Neural progenitor cell (in vitro differentiated cells): ENCODE results near the gene CDK4. TPM values are rescaled to one million over a fixed set of nuclear protein-coding genes. Genes with fewer than 3 reads are reported as not detected.
A peak's percentile ranks its signal among the peaks of the same experiment; 100 is the strongest.

ENCODE experiments used
- DNase-seq: peaks from one replicate; pipeline ENCODE4 v3.0.0-alpha.2; 2016; ENCODE audit warnings: low spot score
- H2AFZ ChIP-seq: fragments of 200-600 bp; sonication (generic); replicated peaks from 2 replicates; pipeline ENCODE4 v1.6.1; 2016; ENCODE audit warnings: antibody characterized with exemption
- H3F3A ChIP-seq: fragments of 200-600 bp; sonication (generic); 2 replicates; pipeline ENCODE4 v1.6.1; 2016; ENCODE audit warnings: antibody characterized with exemption, low read depth
- H3K27ac ChIP-seq: fragments of 200-600 bp; sonication (generic); 2 replicates; pipeline ENCODE4 v1.5.1; 2016; ENCODE audit warnings: mild to moderate bottlenecking
- H3K27me3 ChIP-seq: fragments of 200-600 bp; sonication (generic); 2 replicates; pipeline ENCODE4 v1.6.1; 2016; ENCODE audit warnings: mild to moderate bottlenecking, moderate library complexity
- H3K36me3 ChIP-seq: fragments of 200-600 bp; sonication (generic); 2 replicates; pipeline ENCODE4 v1.5.1; 2016
- H3K4me1 ChIP-seq: fragments of 200-600 bp; sonication (generic); 2 replicates; pipeline ENCODE4 v1.6.1; 2016; ENCODE audit warnings: mixed run types
- H3K4me2 ChIP-seq: fragments of 200-600 bp; sonication (generic); 2 replicates; pipeline ENCODE4 v1.6.1; 2016
- H3K4me3 ChIP-seq: fragments of 200-600 bp; sonication (generic); 2 replicates; pipeline ENCODE4 v1.5.1; 2016
- H3K79me2 ChIP-seq: fragments of 200-600 bp; sonication (generic); 2 replicates; pipeline ENCODE4 v1.6.1; 2016; ENCODE audit warnings: low read depth
- H3K9ac ChIP-seq: fragments of 200-600 bp; sonication (generic); 2 replicates; pipeline ENCODE4 v1.6.1; 2016
- H3K9me3 ChIP-seq: fragments of 200-600 bp; sonication (generic); 2 replicates; pipeline ENCODE4 v1.5.1; 2016; ENCODE audit warnings: low read depth
- H4K20me1 ChIP-seq: fragments of 200-600 bp; sonication (generic); 2 replicates; pipeline ENCODE4 v1.6.1; 2016; ENCODE audit warnings: low read depth
- H3K27ac Mint-ChIP-seq: 3 replicates; pipeline ENCODE4 v1.8.0; 2021; ENCODE audit warnings: mixed read lengths
- H3K27me3 Mint-ChIP-seq: 2 replicates; pipeline ENCODE4 v1.8.0; 2022; ENCODE audit warnings: low read depth, mild to moderate bottlenecking, inconsistent platforms, moderate library complexity, mixed read lengths; ENCODE audit not compliant: insufficient read depth
- H3K36me3 Mint-ChIP-seq: 3 replicates; pipeline ENCODE4 v1.8.0; 2021; ENCODE audit warnings: mixed read lengths
- H3K4me1 Mint-ChIP-seq: 3 replicates; pipeline ENCODE4 v1.8.0; 2021; ENCODE audit warnings: mixed read lengths
- H3K4me3 Mint-ChIP-seq: 3 replicates; pipeline ENCODE4 v1.8.0; 2021; ENCODE audit warnings: mild to moderate bottlenecking, moderate library complexity, mixed read lengths
- H3K9me3 Mint-ChIP-seq: 3 replicates; pipeline ENCODE4 v1.8.0; 2020; ENCODE audit warnings: mixed read lengths
- CTCF ChIP-seq: fragments of 200-600 bp; sonication (generic); IDR thresholded peaks from 2 replicates; pipeline ENCODE4 v1.5.1; 2017; ENCODE audit warnings: antibody characterized with exemption, mild to moderate bottlenecking
- EZH2 ChIP-seq: fragments of 200-600 bp; sonication (generic); IDR thresholded peaks from 2 replicates; pipeline ENCODE4 v1.6.1; 2017; ENCODE audit warnings: antibody characterized with exemption, mild to moderate bottlenecking, moderate library complexity
- EZH2phosphoT487 ChIP-seq: fragments of 200-600 bp; sonication (generic); IDR thresholded peaks from 2 replicates; pipeline ENCODE4 v1.6.1; 2017; ENCODE audit warnings: antibody characterized with exemption
- total RNA-seq: library from RNA; depleted of rRNA; stranded (reverse); fragments of >200 nt; gene quantifications from 2 replicates; pipeline ENCODE4 v1.2.3, GENCODE V29; 2015; ENCODE audit warnings: low replicate concordance

Gene CDK4
- total RNA-seq, 1 donor from 2014 or later: 169 TPM

- H3K4me1 Mint-ChIP-seq: peaks cover 26% of the 10 kb centered on the region
- H3K27ac ChIP-seq: no peak overlapping the region
- H3K36me3 Mint-ChIP-seq: peaks cover 4% of the 10 kb centered on the region
- H3K27me3 Mint-ChIP-seq: peaks cover 42% of the 10 kb centered on the region
- H3K4me1 ChIP-seq: peaks cover 10% of the 10 kb centered on the region
- H3K36me3 ChIP-seq: no peaks in the 10 kb centered on the region
- H3K79me2 ChIP-seq: no peaks in the 10 kb centered on the region
- no peaks in the 10 kb centered on the region for H3K9me3 ChIP-seq
- TF ChIP-seq CTCF (no peak), EZH2 (peak; percentile 8)
- no peak for DNase-seq
- peaks cover 26% of the 10 kb centered on the region for H3F3A ChIP-seq
- peaks cover 100% of the 10 kb centered on the region for H3K27me3 ChIP-seq
- H3K4me2 ChIP-seq: no peak overlapping the region
- H3K27ac Mint-ChIP-seq: no peak overlapping the region
- H3K4me3 Mint-ChIP-seq: peak overlapping the region; percentile 68
- H3K9me3 Mint-ChIP-seq: peaks cover 2% of the 10 kb centered on the region
- peaks cover 41% of the 10 kb centered on the region for H4K20me1 ChIP-seq
- no peak overlapping the region for H2AFZ ChIP-seq
- no peak overlapping the region for H3K9ac ChIP-seq
- no peak overlapping the region for H3K4me3 ChIP-seq
Observed at GRCh38 chr12:57733928-57734327, 18.2 kb downstream of the CDK4 start.

- no peak for DNase-seq
- Histone ChIP-seq H3K9me3 (no peaks in the 10 kb centered on the region), H3K36me3 (no peaks in the 10 kb centered on the region), H3K4me2 (no peak overlapping the region), H4K20me1 (peaks cover 47% of the 10 kb centered on the region), H3K9ac (no peak overlapping the region), H3F3A (peaks cover 24% of the 10 kb centered on the region), H3K4me3 (no peak overlapping the region), H3K79me2 (no peaks in the 10 kb centered on the region), H2AFZ (no peak overlapping the region), H3K4me1 (peaks cover 10% of the 10 kb centered on the region), H3K27ac (no peak overlapping the region), H3K27me3 (peaks cover 100% of the 10 kb centered on the region)
- Mint-ChIP-seq H3K27me3 (peaks cover 47% of the 10 kb centered on the region), H3K4me1 (peaks cover 25% of the 10 kb centered on the region), H3K27ac (no peak overlapping the region), H3K4me3 (no peak overlapping the region), H3K9me3 (peaks cover 2% of the 10 kb centered on the region), H3K36me3 (peaks cover 4% of the 10 kb centered on the region)
- no peak for TF ChIP-seq CTCF
- TF ChIP-seq EZH2phosphoT487: no peak
- TF ChIP-seq EZH2: no peak
Observed at GRCh38 chr12:57732726-57733593, 19.1 kb downstream of the CDK4 start.

- Mint-ChIP-seq H3K4me1 (peaks cover 28% of the 10 kb centered on the region), H3K36me3 (peaks cover 6% of the 10 kb centered on the region), H3K27ac (no peak overlapping the region), H3K4me3 (no peak overlapping the region), H3K27me3 (peaks cover 54% of the 10 kb centered on the region), H3K9me3 (peaks cover 5% of the 10 kb centered on the region)
- Histone ChIP-seq H3K27me3 (peaks cover 100% of the 10 kb centered on the region), H3K4me2 (no peak overlapping the region), H4K20me1 (peaks cover 48% of the 10 kb centered on the region), H3K9ac (no peak overlapping the region), H3F3A (peaks cover 19% of the 10 kb centered on the region), H3K27ac (no peak overlapping the region), H2AFZ (no peak overlapping the region), H3K4me1 (peaks cover 10% of the 10 kb centered on the region), H3K79me2 (no peaks in the 10 kb centered on the region), H3K9me3 (no peaks in the 10 kb centered on the region), H3K36me3 (no peaks in the 10 kb centered on the region), H3K4me3 (no peak overlapping the region)
- no peak for DNase-seq
- no peak for TF ChIP-seq CTCF
- no peak for TF ChIP-seq EZH2phosphoT487
- no peak for TF ChIP-seq EZH2
Observed at GRCh38 chr12:57732270-57732669, 19.8 kb downstream of the CDK4 start.
